NT2/D1 (cell line): Measurements from ENCODE around the gene ORAI2.

Experiments
- SUZ12 ChIP-seq: IDR thresholded peaks from 2 replicates; pipeline ENCODE4 v1.6.1; 2011; ENCODE audit not compliant: insufficient read length, insufficient read depth; ENCODE audit errors: extremely low read depth
- YY1 ChIP-seq: IDR thresholded peaks from 2 replicates; pipeline ENCODE4 v1.6.1; 2011; ENCODE audit not compliant: insufficient read length, insufficient read depth
- ZNF274 ChIP-seq: IDR thresholded peaks from 2 replicates; pipeline ENCODE4 v1.6.1; 2011; ENCODE audit warnings: mild to moderate bottlenecking, low read depth, low read length

GRCh38 chr7:102473271-102473991, 40.1 kb downstream of the ORAI2 start:
- no peak for TF ChIP-seq YY1
- TF ChIP-seq SUZ12: no peak
- TF ChIP-seq ZNF274: no peak
